Smooth muscle cell (in vitro differentiated cells): ENCODE results near the gene PCYT2. TPM values are rescaled to one million over a fixed set of nuclear protein-coding genes. Genes with fewer than 3 reads are reported as not detected.

Source experiments
- DNase-seq: peaks from one replicate; lab custom pipeline; 2025; ENCODE audit not compliant: unreplicated experiment; lab: John Stamatoyannopoulos, UW
- H2AFZ ChIP-seq: fragments of 200-600 bp; sonication (generic); 2 replicates; pipeline ENCODE4 v1.6.0; 2016; ENCODE audit warnings: antibody characterized with exemption, low read depth, mild to moderate bottlenecking
- H3F3A ChIP-seq: fragments of 200-600 bp; sonication (generic); 2 replicates; pipeline ENCODE4 v1.6.0; 2017; ENCODE audit warnings: antibody characterized with exemption, low read depth
- H3K27ac ChIP-seq: fragments of 200-600 bp; sonication (generic); 2 replicates; pipeline ENCODE4 v1.5.1; 2016; ENCODE audit warnings: low read depth, mild to moderate bottlenecking
- H3K27me3 ChIP-seq: fragments of 200-600 bp; sonication (generic); 2 replicates; pipeline ENCODE4 v1.6.1; 2016; ENCODE audit warnings: low read depth, mild to moderate bottlenecking
- H3K36me3 ChIP-seq: fragments of 200-600 bp; sonication (generic); 2 replicates; pipeline ENCODE4 v1.5.1; 2016; ENCODE audit warnings: low read depth
- H3K4me1 ChIP-seq: fragments of 200-600 bp; sonication (generic); 2 replicates; pipeline ENCODE4 v1.5.1; 2016; ENCODE audit warnings: low read depth
- H3K4me2 ChIP-seq: fragments of 200-600 bp; sonication (generic); 2 replicates; pipeline ENCODE4 v1.6.0; 2016; ENCODE audit warnings: mild to moderate bottlenecking
- H3K4me3 ChIP-seq: fragments of 200-600 bp; sonication (generic); 2 replicates; pipeline ENCODE4 v1.5.1; 2016; ENCODE audit warnings: mild to moderate bottlenecking
- H3K79me2 ChIP-seq: fragments of 200-600 bp; sonication (generic); 2 replicates; pipeline ENCODE4 v1.6.0; 2016; ENCODE audit warnings: low read depth, mild to moderate bottlenecking
- H3K9ac ChIP-seq: fragments of 200-600 bp; sonication (generic); 2 replicates; pipeline ENCODE4 v1.6.0; 2016; ENCODE audit warnings: low read depth
- H3K9me3 ChIP-seq: fragments of 200-600 bp; sonication (generic); replicated peaks from 2 replicates; pipeline ENCODE4 v1.5.1; 2016; ENCODE audit warnings: low read depth
- H4K20me1 ChIP-seq: fragments of 200-600 bp; sonication (generic); 2 replicates; pipeline ENCODE4 v1.6.0; 2016; ENCODE audit warnings: low read depth
- CTCF ChIP-seq: fragments of 200-600 bp; sonication (generic); IDR thresholded peaks from 2 replicates; pipeline ENCODE4 v1.5.1; 2017; ENCODE audit warnings: borderline replicate concordance, mild to moderate bottlenecking, antibody characterized with exemption; ENCODE audit not compliant: insufficient read depth, poor library complexity, severe bottlenecking
- WGBS: methylation state at CpG from one replicate; pipeline ENCODE4 v1.1.7; 2016; ENCODE audit warnings: low lambda C conversion rate; 5-methylcytosine and 5-hydroxymethylcytosine counted together
- polyA plus RNA-seq: library from polyadenylated mRNA; unstranded; fragments of >200 nt; fragmentation: Nextera tagmentation; extraction: Ambion mirVana; gene quantifications from 2 replicates; pipeline ENCODE4 v1.2.1, GENCODE V29; 2016
- total RNA-seq: library from RNA; depleted of rRNA; stranded (reverse); fragments of >200 nt; gene quantifications from 2 replicates; pipeline ENCODE4 v1.2.3, GENCODE V29; 2014

PCYT2 gene
- total and polyA plus RNA-seq, 2 experiments from 2014 or later: 11.4 to 50.6 TPM

- H3K79me2 ChIP-seq: no peaks in the 10 kb centered on the region
- H3F3A ChIP-seq: no peaks in the 10 kb centered on the region
- H3K9me3 ChIP-seq: no peaks in the 10 kb centered on the region
- no peak overlapping the region for H3K9ac ChIP-seq
- H3K4me2 ChIP-seq: no peak overlapping the region
- DNase-seq: no peak
- H3K4me1 ChIP-seq: no peaks in the 10 kb centered on the region
- H3K27me3 ChIP-seq: no peaks in the 10 kb centered on the region
- no peaks in the 10 kb centered on the region for H3K36me3 ChIP-seq
- H3K4me3 ChIP-seq: no peak overlapping the region
- no peak overlapping the region for H3K27ac ChIP-seq
- no peaks in the 10 kb centered on the region for H4K20me1 ChIP-seq
- TF ChIP-seq CTCF: no peak
- WGBS: 90% methylated on average over 17 of the region's 17 CpGs
- no peak overlapping the region for H2AFZ ChIP-seq
These were observed 37.6 kb upstream of the PCYT2 start for GRCh38 chr17:81948635-81949378.

- H3K4me1 ChIP-seq: no peaks in the 10 kb centered on the region
- no peaks in the 10 kb centered on the region for H3K9me3 ChIP-seq
- WGBS: 96% methylated on average over 12 of the region's 13 CpGs
- no peaks in the 10 kb centered on the region for H4K20me1 ChIP-seq
- H3K36me3 ChIP-seq: no peaks in the 10 kb centered on the region
- no peak within 1 kb of the TSS for H3K9ac ChIP-seq
- no peak within 1 kb of the TSS for H3K27ac ChIP-seq
- H3F3A ChIP-seq: no peaks in the 10 kb centered on the region
- no peaks in the 10 kb centered on the region for H3K79me2 ChIP-seq
- H3K4me2 ChIP-seq: no peak within 1 kb of the TSS
- no peaks in the 10 kb centered on the region for H3K27me3 ChIP-seq
- H3K4me3 ChIP-seq: no peak within 1 kb of the TSS
- no peak within 1 kb of the TSS for H2AFZ ChIP-seq
- TF ChIP-seq CTCF: no peak
- no peak for DNase-seq
These were observed 36.0 kb upstream of the PCYT2 start, which contains the start of gene MYADML2 for GRCh38 chr17:81947189-81947588. Gene MYADML2, minus strand, starts transcription at chr17:81947233. Its CDS starts 5,492 bp downstream, at chr17:81941741.

- no peak overlapping the region for H3K9ac ChIP-seq
- no peaks in the 10 kb centered on the region for H3K36me3 ChIP-seq
- no peak overlapping the region for H3K4me2 ChIP-seq
- WGBS: 94% methylated on average over 9 of the region's 9 CpGs
- H3K27me3 ChIP-seq: no peaks in the 10 kb centered on the region
- no peaks in the 10 kb centered on the region for H3F3A ChIP-seq
- H3K79me2 ChIP-seq: no peaks in the 10 kb centered on the region
- H2AFZ ChIP-seq: no peak overlapping the region
- no peak overlapping the region for H3K4me3 ChIP-seq
- H3K27ac ChIP-seq: no peak overlapping the region
- H3K9me3 ChIP-seq: no peaks in the 10 kb centered on the region
- no peak for DNase-seq
- no peaks in the 10 kb centered on the region for H3K4me1 ChIP-seq
- no peak for TF ChIP-seq CTCF
- no peaks in the 10 kb centered on the region for H4K20me1 ChIP-seq
These were observed 33.7 kb upstream of the PCYT2 start for GRCh38 chr17:81944858-81945257.

GRCh38 chr17:81942167-81942553 is 31.0 kb upstream of the PCYT2 start:
- TF ChIP-seq CTCF: no peak
- no peak overlapping the region for H3K4me2 ChIP-seq
- H3K9ac ChIP-seq: no peak overlapping the region
- DNase-seq: no peak
- no peaks in the 10 kb centered on the region for H3K4me1 ChIP-seq
- H3F3A ChIP-seq: no peaks in the 10 kb centered on the region
- no peak overlapping the region for H3K27ac ChIP-seq
- H3K79me2 ChIP-seq: no peaks in the 10 kb centered on the region
- H4K20me1 ChIP-seq: no peaks in the 10 kb centered on the region
- H3K36me3 ChIP-seq: no peaks in the 10 kb centered on the region
- H3K9me3 ChIP-seq: no peaks in the 10 kb centered on the region
- H3K4me3 ChIP-seq: no peak overlapping the region
- H2AFZ ChIP-seq: no peak overlapping the region
- no peaks in the 10 kb centered on the region for H3K27me3 ChIP-seq
- WGBS: 73% methylated on average over 12 of the region's 12 CpGs
